PC-3 (cell line): ENCODE results near the gene AWAT2. TPM values are rescaled to one million over a fixed set of nuclear protein-coding genes. Genes with fewer than 3 reads are reported as not detected.

ENCODE experiments used
- ATAC-seq: fragments of 200-7000 bp; cut with Tn5 transposase; 2 replicates; pipeline ENCODE4 v1.9.1; 2020; ENCODE audit warnings: mild to moderate bottlenecking, moderate library complexity
- BruUV-seq: library from RNA; stranded (reverse); fragments of 400-500 nt; replicated peaks from 2 replicates; lab custom pipeline; 2021; lab: Mats Ljungman, UMichigan
- CTCF ChIA-PET: fragments of 300-600 bp; sonication (Branson Sonifier 250); formaldehyde crosslinking; loops from one replicate; lab custom pipeline; 2022; ENCODE audit warnings: antibody characterized with exemption; lab: Charles Lee
- POLR2A ChIA-PET: fragments of 300-600 bp; sonication (Branson Sonifier 250); formaldehyde crosslinking; loops from one replicate; lab custom pipeline; 2022; ENCODE audit warnings: antibody characterized with exemption; ENCODE audit not compliant: unreplicated experiment; lab: Charles Lee
- DNase-seq: peaks from one replicate; pipeline ENCODE4 v3.0.0-alpha.2; 2015
- H2AFZ ChIP-seq: fragments of 300-600 bp; sonication (generic); 2 replicates; pipeline ENCODE4 v1.6.0; 2016; ENCODE audit warnings: antibody characterized with exemption, low read length
- H3F3A ChIP-seq: fragments of 300-600 bp; sonication (generic); one replicate; pipeline ENCODE4 v1.6.0; 2017; ENCODE audit warnings: antibody characterized with exemption, low read length, control low read depth, mild to moderate bottlenecking; ENCODE audit not compliant: unreplicated experiment
- H3K27ac ChIP-seq: fragments of 300-600 bp; sonication (generic); 2 replicates; pipeline ENCODE4 v1.5.1; 2016; ENCODE audit warnings: mild to moderate bottlenecking, low read length
- H3K27me3 ChIP-seq: fragments of 300-600 bp; sonication (generic); 2 replicates; pipeline ENCODE4 v1.6.1; 2016; ENCODE audit warnings: low read length, mixed read lengths
- H3K36me3 ChIP-seq: fragments of 300-600 bp; sonication (generic); 2 replicates; pipeline ENCODE4 v1.6.1; 2016; ENCODE audit warnings: low read depth, mixed run types, low read length, mixed read lengths
- H3K4me1 ChIP-seq: fragments of 300-600 bp; sonication (generic); 2 replicates; pipeline ENCODE4 v1.5.1; 2016; ENCODE audit warnings: low read length; ENCODE audit not compliant: insufficient read depth
- H3K4me2 ChIP-seq: fragments of 300-600 bp; sonication (generic); 2 replicates; pipeline ENCODE4 v1.6.0; 2016; ENCODE audit warnings: low read length
- H3K4me3 ChIP-seq: fragments of 300-600 bp; sonication (generic); 2 replicates; pipeline ENCODE4 v1.5.1; 2016; ENCODE audit warnings: mild to moderate bottlenecking, low read length, mixed read lengths
- H3K79me2 ChIP-seq: fragments of 300-600 bp; sonication (generic); 2 replicates; pipeline ENCODE4 v1.6.1; 2017; ENCODE audit warnings: low read length, mixed read lengths
- H3K9ac ChIP-seq: fragments of 300-600 bp; sonication (generic); 2 replicates; pipeline ENCODE4 v1.6.0; 2016; ENCODE audit warnings: mild to moderate bottlenecking, low read length
- H3K9me2 ChIP-seq: fragments of 300-600 bp; sonication (generic); replicated peaks from 2 replicates; pipeline ENCODE4 v1.6.1; 2016; ENCODE audit warnings: mixed run types, low read length, mixed read lengths
- H3K9me3 ChIP-seq: fragments of 300-600 bp; sonication (generic); 2 replicates; pipeline ENCODE4 v1.6.1; 2016; ENCODE audit warnings: low read length, mixed read lengths
- H4K20me1 ChIP-seq: fragments of 300-600 bp; sonication (generic); 2 replicates; pipeline ENCODE4 v1.6.1; 2016; ENCODE audit warnings: low read length, mixed read lengths
- EZH2 ChIP-seq: fragments of 300-600 bp; sonication (generic); IDR thresholded peaks from one replicate; pipeline ENCODE4 v1.6.1; 2017; ENCODE audit warnings: antibody characterized with exemption, mild to moderate bottlenecking, low read length; ENCODE audit not compliant: unreplicated experiment
- EZH2phosphoT487 ChIP-seq: fragments of 300-600 bp; sonication (generic); IDR thresholded peaks from 2 replicates; pipeline ENCODE4 v1.6.1; 2018; ENCODE audit warnings: mild to moderate bottlenecking, antibody characterized with exemption, low read length, borderline replicate concordance
- intact Hi-C: fragments of 100-400 bp; cut with micrococcal nuclease; formaldehyde crosslinking; loops from 2 replicates; pipeline ENCODE4 v1.9.0; 2023
- total RNA-seq: library from RNA; depleted of rRNA; stranded (reverse); fragments of >200 nt; gene quantifications from 2 replicates; pipeline ENCODE4 v1.2.3, GENCODE V29; 2014
- TF ChIP-seq, protein P1 (sequence below): fragments of 300-600 bp; sonication (generic); conservative IDR thresholded peaks from 2 replicates; pipeline ENCODE4 v1.5.1; 2017; ENCODE audit warnings: antibody characterized with exemption, low read depth, mild to moderate bottlenecking, low read length

Gene AWAT2
- total RNA-seq, 1 experiment from 2014 or later: not detected

DNA sequence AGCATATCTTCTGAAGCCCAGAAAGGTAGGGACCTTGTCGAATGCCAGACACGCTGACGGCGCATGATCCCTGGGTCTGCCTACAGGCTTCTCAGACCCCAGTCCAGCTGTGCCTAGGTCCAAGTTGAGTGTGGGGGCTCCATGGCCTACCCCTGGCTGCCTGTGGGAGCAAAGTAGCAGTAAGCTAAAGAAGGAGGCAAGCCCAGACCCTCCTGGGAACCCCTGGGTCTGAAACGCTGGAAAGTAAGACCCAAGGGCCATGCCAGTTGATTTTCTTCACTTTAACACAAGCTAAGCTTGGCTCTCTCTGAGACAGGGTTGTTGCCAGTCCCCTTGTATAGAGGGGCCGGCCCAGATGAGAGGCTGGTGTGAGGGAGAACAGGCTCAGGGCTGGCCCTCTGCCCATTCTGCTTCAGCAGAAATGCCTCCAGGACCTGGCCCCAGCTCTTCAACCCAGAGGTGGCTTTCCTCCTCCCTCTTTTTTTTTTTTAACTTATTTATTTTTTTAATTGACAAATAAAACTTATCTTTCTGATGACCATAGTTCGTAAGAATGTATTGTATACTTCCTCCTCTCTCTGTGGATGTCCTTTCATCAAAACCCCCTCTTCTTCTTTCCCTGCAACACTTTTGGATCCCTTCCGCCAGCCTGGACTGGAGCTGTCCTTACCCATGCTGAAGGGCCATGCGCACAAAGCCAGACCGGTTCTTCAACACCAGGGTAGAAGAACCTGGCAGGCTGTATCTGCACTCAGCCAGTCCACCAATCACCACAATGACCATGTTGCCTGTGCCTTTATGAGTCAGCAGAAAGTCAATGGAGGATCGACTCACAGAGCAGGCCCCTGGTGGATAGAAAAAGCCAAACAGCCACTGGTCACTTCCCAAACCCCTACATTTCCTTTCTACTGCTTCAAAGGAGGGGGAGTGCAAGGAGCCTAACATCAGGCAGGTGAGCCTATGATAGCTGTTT is 7.1 kb downstream of the AWAT2 start:
- Histone ChIP-seq H3K79me2 (no peaks in the 10 kb centered on the region), H3K9ac (peak overlapping the region; percentile 10; the same call in 1 of the 2 replicates), H4K20me1 (no peaks in the 10 kb centered on the region), H3K4me2 (no peak overlapping the region), H3K36me3 (no peaks in the 10 kb centered on the region), H3K9me3 (no peaks in the 10 kb centered on the region), H2AFZ (peak overlapping the region; percentile 53; the same call in 1 of the 2 replicates), H3F3A (no peaks in the 10 kb centered on the region), H3K27ac (peak overlapping the region; percentile 56), H3K4me1 (peaks cover 54% of the 10 kb centered on the region), H3K9me2 (no peaks in the 10 kb centered on the region), H3K27me3 (no peaks in the 10 kb centered on the region), H3K4me3 (no peak overlapping the region)
- intact Hi-C loops: no loop called here
- CTCF ChIA-PET: no interaction called here
- BruUV-seq: no TSS peak
- POLR2A ChIA-PET: interaction anchor here (0.6 kb wide), 1 partner anchor 178 kb away, joined by 9 read pairs; no protein-coding TSS in a partner anchor
- peak; percentile 47 for DNase-seq
- no peak; the same call in 1 of the 2 replicates for ATAC-seq
- TF ChIP-seq, protein P1, sequence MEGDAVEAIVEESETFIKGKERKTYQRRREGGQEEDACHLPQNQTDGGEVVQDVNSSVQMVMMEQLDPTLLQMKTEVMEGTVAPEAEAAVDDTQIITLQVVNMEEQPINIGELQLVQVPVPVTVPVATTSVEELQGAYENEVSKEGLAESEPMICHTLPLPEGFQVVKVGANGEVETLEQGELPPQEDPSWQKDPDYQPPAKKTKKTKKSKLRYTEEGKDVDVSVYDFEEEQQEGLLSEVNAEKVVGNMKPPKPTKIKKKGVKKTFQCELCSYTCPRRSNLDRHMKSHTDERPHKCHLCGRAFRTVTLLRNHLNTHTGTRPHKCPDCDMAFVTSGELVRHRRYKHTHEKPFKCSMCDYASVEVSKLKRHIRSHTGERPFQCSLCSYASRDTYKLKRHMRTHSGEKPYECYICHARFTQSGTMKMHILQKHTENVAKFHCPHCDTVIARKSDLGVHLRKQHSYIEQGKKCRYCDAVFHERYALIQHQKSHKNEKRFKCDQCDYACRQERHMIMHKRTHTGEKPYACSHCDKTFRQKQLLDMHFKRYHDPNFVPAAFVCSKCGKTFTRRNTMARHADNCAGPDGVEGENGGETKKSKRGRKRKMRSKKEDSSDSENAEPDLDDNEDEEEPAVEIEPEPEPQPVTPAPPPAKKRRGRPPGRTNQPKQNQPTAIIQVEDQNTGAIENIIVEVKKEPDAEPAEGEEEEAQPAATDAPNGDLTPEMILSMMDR: 0 out of 2 replicates have a peak, but pooled peaks have one; percentile 20
- TF ChIP-seq EZH2: no peak

DNA sequence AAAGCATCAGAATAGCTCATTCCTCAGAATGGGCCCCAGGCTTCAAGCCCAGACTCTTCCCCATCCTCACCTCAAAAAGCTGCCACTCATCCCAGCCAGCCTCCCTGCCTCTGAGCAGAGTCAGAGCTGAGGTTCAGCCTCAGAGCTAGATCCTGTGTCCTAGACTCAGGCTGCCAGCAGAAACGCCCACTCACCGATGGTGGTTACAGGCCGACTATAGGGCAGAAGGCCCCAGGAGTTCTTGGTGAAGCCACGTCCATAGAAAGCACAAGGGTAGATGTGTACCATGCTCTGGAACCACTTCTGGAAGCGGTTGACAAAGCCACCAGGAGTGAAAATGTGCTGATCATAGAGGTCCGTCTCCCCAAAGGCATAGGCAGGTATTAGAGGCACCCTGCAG is 7.7 kb downstream of the AWAT2 start:
- Histone ChIP-seq H3K4me3 (no peak overlapping the region), H3K9me2 (no peaks in the 10 kb centered on the region), H3K27ac (no peak overlapping the region), H3K9me3 (no peaks in the 10 kb centered on the region), H3K36me3 (no peaks in the 10 kb centered on the region), H3K4me2 (no peak overlapping the region), H2AFZ (no peak overlapping the region), H3K9ac (no peak overlapping the region), H3K79me2 (no peaks in the 10 kb centered on the region), H4K20me1 (no peaks in the 10 kb centered on the region), H3K4me1 (peaks cover 47% of the 10 kb centered on the region), H3K27me3 (no peaks in the 10 kb centered on the region), H3F3A (no peaks in the 10 kb centered on the region)
- BruUV-seq: no TSS peak
- intact Hi-C loops: loop anchor here (1.0 kb wide), 1 partner anchor 55 kb away; no protein-coding TSS in a partner anchor
- ATAC-seq: no peak
- TF ChIP-seq, protein P1: no peak
- no peak for TF ChIP-seq EZH2
- TF ChIP-seq EZH2phosphoT487: no peak
- POLR2A ChIA-PET: no interaction called here
- no peak for DNase-seq
- CTCF ChIA-PET: interaction anchor here (1.5 kb wide), 1 partner anchor 56 kb away, joined by 4 read pairs; no protein-coding TSS in a partner anchor
